Spleen (tissue), 7 donors: Measurements from ENCODE around the gene IBA57.

Source experiments
- CTCF ChIP-seq, 11 experiments: fragments of 200-600 bp in 7 of 11; fragments of 450-650 bp in 4 of 11; sonication (generic) in 4 of 11; IDR thresholded peaks in 8 of 11; conservative IDR thresholded peaks in 3 of 11; 1 replicate in 7 of 11; 2 replicates in 4 of 11; pipeline versions ENCODE4 v1.4.0 to v1.8.0; 2016 to 2021; ENCODE audit warnings: antibody characterized with exemption in 11 of 11, inconsistent platforms in 4 of 11, mild to moderate bottlenecking in 1 of 11
- POLR2A ChIP-seq, 3 donors: fragments of 450-650 bp; IDR thresholded peaks; one replicate each; pipeline ENCODE4 v1.5.1; 2017; ENCODE audit warnings: antibody characterized with exemption in 3 of 3, mild to moderate bottlenecking in 1 of 3
- donor health status: DM: no; HTN: no; CAD: no; lungs with moderate emphysema.
- donor health status: DM: no; HTN: no; CAD: no.
- donor health status: DM: no; HTN: no; CAD: no.

DNA sequence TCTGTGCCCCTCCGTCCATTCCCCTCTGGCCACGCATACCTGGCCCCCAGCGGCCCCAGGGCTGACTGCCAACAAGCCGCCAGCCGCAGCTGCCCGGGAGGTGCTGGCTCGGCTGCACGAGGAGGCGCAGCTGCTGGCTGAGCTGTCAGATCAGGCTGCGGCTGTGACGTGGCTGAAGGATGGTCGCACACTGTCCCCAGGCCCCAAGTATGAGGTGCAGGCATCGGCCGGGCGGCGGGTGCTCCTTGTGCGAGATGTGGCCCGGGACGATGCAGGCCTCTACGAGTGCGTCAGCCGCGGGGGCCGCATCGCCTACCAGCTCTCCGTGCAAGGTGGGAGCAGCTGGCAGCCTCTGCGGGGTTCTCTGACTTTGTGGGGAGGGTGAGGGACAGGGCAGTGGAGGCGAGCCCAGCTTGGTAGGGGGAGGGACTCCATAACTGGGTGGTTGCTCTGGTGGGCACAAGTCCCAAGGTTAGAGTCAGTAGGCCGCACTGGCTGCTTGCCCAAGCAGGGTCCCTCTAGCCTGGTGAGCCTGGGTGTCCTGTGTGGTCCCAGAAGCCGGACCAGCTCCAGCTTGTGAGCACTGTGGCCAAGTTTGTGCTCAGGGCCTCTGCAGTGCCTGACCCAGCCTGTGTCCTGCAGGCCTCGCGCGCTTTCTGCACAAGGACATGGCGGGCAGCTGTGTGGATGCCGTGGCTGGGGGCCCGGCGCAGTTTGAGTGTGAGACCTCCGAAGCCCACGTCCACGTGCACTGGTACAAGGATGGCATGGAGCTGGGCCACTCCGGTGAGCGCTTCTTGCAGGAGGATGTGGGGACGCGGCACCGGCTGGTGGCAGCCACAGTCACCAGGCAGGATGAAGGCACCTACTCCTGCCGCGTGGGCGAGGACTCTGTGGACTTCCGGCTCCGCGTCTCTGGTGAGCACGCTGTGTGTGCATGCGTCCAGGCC is 51.0 kb downstream of the IBA57 start:
- TF ChIP-seq CTCF (IDR thresholded peaks at IDR 0.05 in 8 of 11, conservative IDR thresholded peaks at IDR 0.05 in 3 of 11) = no peak
- TF ChIP-seq POLR2A (IDR thresholded peaks at IDR 0.05) = no peak
